Middle frontal gyrus (tissue), 1 donor: ENCODE data around the gene AP2A1.
"Not testable (repeated sequence)": the region's sequence is repeated elsewhere in the genome, so short reads cannot be mapped to it uniquely, and the experiment has no call there.

ENCODE experiments used
- DNase-seq: peaks from one replicate; pipeline ENCODE4 v3.0.0-alpha.2; 2015; ENCODE audit warnings: low spot score; ENCODE audit errors: extremely low spot score

The AP2A1 gene

DNA sequence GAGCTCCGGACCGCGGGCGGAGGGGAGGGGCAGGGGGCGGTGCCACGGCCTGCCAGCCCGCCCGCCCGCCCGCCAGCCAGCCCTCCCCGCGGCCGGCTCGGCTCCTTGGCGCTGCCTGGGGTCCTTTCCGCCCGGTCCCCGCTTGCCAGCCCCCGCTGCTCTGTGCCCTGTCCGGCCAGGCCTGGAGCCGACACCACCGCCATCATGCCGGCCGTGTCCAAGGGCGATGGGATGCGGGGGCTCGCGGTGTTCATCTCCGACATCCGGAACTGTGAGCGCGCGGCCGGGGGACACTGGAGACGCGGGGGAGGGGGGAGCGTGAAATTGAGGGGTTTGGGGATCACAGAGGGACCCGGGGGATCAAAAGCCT is at the start of gene AP2A1:
Gene AP2A1 (plus strand): TSS at position 72 of the 370 bp plus-strand sequence. CDS start 133 bp downstream, at position 205.
- DNase-seq, result no peak

- no peak for DNase-seq
These were observed 48.3 kb upstream of the AP2A1 start for GRCh38 chr19:49718511-49718910.

GRCh38 chr19:49718991-49719390 is 47.8 kb upstream of the AP2A1 start:
- no peak for DNase-seq

- not testable (repeated sequence) for DNase-seq
These were observed 47.4 kb upstream of the AP2A1 start for GRCh38 chr19:49719420-49719819.

DNA sequence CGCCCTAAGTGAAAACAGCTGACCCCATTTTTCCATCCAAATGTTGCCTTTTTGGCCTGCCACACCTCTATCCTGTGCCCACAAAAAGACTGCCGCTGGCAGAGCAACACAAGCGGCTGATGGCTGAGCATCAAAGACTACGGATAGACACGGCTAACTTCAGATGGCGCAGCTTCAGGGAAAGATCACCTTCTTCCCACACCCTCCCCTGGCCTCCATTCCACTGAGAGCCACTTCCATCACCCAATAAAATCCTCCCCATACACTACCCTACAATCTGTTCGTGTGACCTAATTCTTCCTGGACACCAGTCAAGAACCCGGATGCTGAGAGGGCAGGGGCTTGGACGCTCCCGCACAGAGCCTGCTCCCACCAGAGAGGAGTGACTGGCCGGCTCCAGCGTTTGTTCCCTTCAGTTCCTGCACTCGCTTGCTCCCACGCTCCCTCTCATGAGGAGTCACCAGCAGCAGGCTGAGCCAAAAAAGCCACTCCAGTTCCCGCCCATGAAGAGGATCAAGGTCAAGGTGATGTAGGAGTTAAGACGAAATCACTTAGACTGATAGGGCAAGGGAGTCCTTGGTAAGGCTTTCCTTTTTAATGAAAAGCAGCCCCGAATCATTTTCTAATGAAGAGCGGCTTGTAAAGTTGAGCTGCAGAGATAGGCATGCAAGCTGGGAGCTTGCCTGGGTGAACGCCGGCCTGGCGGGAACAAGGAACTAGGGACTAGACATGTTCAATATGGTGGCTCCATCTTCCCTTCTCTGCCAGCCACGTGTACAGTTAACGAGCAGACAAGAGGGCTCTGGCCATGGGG is 39.4 kb upstream of the AP2A1 start:
- no peak for DNase-seq

- DNase-seq, result no peak
These were observed 36.6 kb upstream of the AP2A1 start for GRCh38 chr19:49730166-49730565.

- no peak for DNase-seq
These were observed 28.5 kb upstream of the AP2A1 start for GRCh38 chr19:49738268-49738667.

DNA sequence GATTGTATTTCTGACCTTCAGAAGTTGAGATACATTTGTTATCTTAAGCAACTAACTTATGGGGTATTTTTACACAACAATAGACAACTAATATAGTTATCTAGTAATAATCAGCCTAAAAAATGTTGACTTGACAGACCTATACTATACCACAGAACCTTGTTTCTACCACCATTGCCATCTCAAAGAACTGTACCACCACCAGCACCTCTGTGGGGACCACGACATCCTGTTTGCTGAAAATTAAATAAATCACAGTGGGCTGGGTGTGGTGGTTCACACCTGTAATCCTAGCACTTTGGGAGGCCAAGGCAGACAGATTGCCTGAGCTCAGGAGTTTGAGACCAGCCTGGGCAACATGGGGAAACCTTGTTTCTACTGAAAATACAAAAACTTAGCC is 27.7 kb upstream of the AP2A1 start:
- no peak for DNase-seq

- no peak for DNase-seq
These were observed 26.9 kb upstream of the AP2A1 start for GRCh38 chr19:49739933-49740332.

- no peak for DNase-seq
These were observed 25.5 kb upstream of the AP2A1 start for GRCh38 chr19:49741210-49741844.

DNA sequence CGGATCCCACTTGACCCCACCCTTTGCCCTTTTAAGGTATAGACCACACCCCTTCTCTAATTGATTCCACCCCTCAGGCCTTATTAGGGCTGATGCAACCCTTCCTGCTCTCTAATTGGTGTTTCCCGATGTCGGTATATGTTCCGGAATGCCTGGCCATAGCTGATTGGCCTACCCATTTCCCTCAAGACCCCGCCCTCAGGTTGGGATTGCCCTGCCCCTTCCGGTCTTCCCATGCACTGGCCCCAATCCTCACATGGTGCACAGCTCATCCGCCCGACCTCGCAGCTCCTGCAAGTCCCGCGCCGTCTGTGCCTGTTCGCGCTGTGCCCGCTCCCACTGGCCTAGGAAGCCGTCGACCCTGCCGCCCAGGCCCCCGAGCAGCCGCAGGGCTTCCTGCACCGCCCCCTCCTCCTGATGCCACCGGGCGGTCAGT is 21.8 kb upstream of the AP2A1 start:
- no peak for DNase-seq

GRCh38 chr19:49746206-49746958 is 20.4 kb upstream of the AP2A1 start:
- DNase-seq, result no peak

DNA sequence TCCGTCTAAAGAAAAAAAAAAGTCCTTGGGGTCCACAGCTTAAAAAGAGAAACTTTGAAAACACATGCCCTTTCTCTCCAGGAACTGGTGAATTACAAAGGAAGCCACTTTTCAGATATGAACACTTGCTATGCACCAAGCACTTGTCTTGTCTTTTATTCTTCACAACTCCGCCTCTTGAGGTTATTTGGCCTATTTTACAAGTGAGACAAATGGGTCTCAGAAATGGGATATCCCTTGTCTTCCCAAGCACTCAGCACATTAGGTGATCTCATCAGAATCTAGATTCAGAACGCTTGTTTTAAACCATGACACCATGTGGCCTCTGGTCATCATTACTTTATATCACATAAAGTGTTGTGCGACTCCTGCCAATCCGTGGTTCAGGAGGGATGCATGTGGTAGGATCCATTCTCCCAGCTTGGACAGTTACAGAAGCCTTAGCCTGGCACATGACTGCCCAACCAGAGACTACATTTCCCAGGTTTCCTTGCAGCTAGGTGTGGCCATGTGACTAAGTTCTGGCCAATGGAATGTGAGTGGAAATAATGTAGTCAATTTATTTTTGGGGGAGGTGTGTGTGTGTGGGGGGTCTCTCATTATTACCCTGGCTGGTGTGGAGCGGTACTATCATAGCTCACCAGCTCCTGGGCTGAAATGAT is 17.6 kb upstream of the AP2A1 start:
- no peak for DNase-seq

- DNase-seq, result no peak
These were observed 17.0 kb upstream of the AP2A1 start for GRCh38 chr19:49749771-49750170.

- DNase-seq, result no peak
These were observed 14.1 kb upstream of the AP2A1 start for GRCh38 chr19:49752701-49753100.

GRCh38 chr19:49755956-49756355 is 10.8 kb upstream of the AP2A1 start:
- no peak for DNase-seq

- DNase-seq, result peak; percentile 39
These were observed 8.5 kb upstream of the AP2A1 start for GRCh38 chr19:49758292-49758691.

DNA sequence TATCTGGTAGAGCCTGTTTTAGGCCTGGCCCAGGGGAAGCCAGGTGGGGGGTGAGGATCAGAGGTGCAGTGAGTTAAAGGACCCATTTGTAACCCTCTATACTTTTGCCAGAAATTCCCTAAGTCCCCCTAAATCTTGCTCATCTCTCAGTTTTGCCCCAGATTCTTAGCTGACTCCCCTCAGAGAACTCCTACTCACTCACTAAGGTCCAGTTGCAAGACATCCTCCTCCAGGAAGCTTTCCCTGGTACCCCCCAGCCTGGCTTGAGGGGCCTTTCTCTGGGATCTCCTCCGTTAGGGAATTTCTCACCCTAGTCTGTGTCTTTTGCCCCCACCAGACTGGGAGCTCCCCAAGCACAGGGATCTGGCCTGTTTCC is 5.6 kb upstream of the AP2A1 start:
- DNase-seq, result no peak

DNA sequence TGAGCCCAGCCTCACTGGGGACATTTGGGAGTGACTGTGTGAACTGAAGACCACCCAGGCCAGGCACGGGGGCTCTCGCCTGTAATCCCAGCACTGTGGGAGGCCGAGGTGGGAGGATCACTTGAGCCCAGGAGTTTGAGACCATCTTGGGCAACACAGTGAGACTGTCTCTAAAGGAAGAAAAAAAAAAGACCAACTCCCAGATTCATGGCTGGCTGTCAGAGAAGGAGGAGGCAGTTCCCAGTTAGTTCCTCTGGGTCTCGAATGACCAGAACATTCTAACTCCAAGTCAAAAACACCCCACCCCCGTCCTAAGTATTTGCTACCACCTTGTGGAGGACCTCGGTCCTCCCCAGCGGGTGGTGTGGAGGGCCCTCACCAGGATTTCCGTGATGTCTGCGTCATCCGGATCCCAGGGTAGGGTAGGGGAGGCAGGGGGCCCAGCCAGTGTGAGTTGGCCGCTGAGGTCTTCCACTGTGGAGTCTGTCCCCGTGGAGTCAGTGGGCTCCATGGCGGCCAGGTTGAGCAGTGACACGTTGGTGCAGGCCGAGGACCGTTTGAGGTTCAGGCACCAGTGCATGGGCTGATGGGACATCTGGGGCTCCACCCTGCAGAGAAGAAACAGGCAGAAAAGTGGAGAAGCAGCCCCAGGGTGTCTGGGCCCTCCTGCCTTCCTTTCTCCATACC is 5.0 kb upstream of the AP2A1 start:
- DNase-seq, result no peak

DNA sequence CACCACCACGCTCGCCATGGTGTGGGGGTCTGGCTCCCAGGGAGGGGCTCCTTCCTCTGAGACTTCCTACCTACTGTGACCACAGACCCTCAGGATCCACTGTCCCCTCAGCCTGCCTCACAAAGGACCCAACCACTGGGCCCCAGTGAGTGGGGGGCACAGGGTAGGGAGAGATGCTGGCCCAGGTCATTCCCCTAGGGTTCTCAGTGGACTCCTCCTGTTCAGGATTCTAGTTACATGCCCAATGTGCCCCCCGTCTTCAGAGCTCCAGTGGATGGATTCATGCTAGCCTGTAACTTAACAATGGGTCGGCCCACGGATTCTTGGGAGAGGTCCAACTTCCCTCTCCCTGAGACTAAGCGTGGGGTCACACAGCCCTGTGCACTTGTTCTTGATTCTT is 3.6 kb upstream of the AP2A1 start, which contains the start of gene TSKS:
Gene TSKS (minus strand): TSS at position 77 of the 400 bp plus-strand sequence. CDS start 59 bp downstream, at position 18.
- DNase-seq, result no peak

DNA sequence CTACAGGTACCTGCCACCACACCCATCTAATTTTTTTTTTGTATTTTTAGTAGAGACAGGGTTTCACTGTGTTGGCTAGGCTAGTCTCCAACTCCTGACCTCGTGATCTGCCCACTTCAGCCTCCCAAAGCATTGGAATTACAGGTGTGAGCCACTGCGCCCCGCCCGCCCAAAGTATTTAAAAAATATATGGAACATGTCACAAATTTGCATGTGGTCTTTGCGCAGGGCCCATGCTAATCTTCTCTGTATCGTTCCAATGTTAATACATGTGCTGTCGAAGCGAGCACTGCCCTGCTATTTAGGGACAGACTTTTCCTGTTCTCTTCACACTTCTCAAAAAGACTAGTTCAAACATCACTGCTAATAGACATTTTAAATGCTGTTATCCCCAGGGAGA is 2.5 kb upstream of the AP2A1 start:
- no peak for DNase-seq
